Non-pigmented ciliary epithelial cell (primary cell): Measurements from ENCODE around the gene ZNF541.

Experiments used
- DNase-seq: peaks from one replicate; pipeline ENCODE4 v3.0.0-alpha.2; 2010; ENCODE audit warnings: low read depth

ZNF541 gene

GRCh38 chr19:47573071-47574026 lies at the start of gene ZNF541:
TSS of gene ZNF541 (minus strand) at chr19:47573148. CDS start at chr19:47555856, 17,292 bp downstream.
- DNase-seq = no peak

GRCh38 chr19:47619763-47620162 lies 46.8 kb upstream of the ZNF541 start:
- no peak for DNase-seq

GRCh38 chr19:47618771-47619170 lies 45.8 kb upstream of the ZNF541 start:
- no peak for DNase-seq

GRCh38 chr19:47615714-47616113 lies 42.8 kb upstream of the ZNF541 start:
- DNase-seq = no peak

- DNase-seq = no peak
Observed at GRCh38 chr19:47615230-47615629, 42.3 kb upstream of the ZNF541 start.

GRCh38 chr19:47614559-47614958 lies 41.6 kb upstream of the ZNF541 start:
- DNase-seq = no peak

- no peak for DNase-seq
Observed at GRCh38 chr19:47614021-47614295, 41.0 kb upstream of the ZNF541 start.

- DNase-seq = no peak
Observed at GRCh38 chr19:47613165-47614020, 40.4 kb upstream of the ZNF541 start.

- DNase-seq = no peak
Observed at GRCh38 chr19:47610902-47611301, 38.0 kb upstream of the ZNF541 start.

GRCh38 chr19:47609906-47610894 lies 37.3 kb upstream of the ZNF541 start:
- DNase-seq = no peak

- DNase-seq = no peak
Observed at GRCh38 chr19:47608969-47609905, 36.3 kb upstream of the ZNF541 start, which contains the start of gene BICRA. TSS of gene BICRA (plus strand) at chr19:47609134. CDS start at chr19:47673575, 64,441 bp downstream.

GRCh38 chr19:47608074-47608918 lies 35.3 kb upstream of the ZNF541 start:
- no peak for DNase-seq

- no peak for DNase-seq
Observed at GRCh38 chr19:47607564-47608073, 34.7 kb upstream of the ZNF541 start.

- no peak for DNase-seq
Observed at GRCh38 chr19:47603706-47604565, 31.0 kb upstream of the ZNF541 start.

- no peak for DNase-seq
Observed at GRCh38 chr19:47601180-47601904, 28.4 kb upstream of the ZNF541 start.

- peak; percentile 93 for DNase-seq
Observed at GRCh38 chr19:47600246-47601179, 27.6 kb upstream of the ZNF541 start.
